Activated CD8-positive, alpha-beta memory T cell treated with anti-CD3 and anti-CD28 coated beads, Interleukin-2, amount 50 U/mL, for 1 hour (primary cell): ENCODE results near the gene CNTNAP2.

Experiments
- DNase-seq: peaks from one replicate; pipeline ENCODE4 v3.0.0-alpha.2; 2020; ENCODE audit errors: extremely low read depth

The CNTNAP2 gene

DNA sequence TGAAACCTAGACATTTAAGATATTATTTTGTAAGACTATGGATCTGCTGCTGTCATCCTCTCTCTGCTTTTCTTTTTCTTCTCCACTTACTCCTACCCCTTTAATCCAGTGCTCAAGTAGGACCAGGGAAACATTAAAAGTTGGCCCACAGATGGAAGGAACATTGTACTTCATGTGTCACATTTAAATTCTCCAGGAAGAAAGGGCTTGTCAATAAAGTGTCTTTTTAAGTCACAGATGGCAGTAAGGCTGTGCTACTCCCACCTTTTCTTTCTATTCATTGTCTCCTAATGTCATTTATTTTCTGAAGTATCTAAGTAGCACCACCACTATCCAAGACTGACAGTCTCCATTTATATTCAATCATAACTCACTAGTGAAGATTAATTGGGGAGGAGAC lies 1736.2 kb downstream of the CNTNAP2 start:
- no peak for DNase-seq

DNA sequence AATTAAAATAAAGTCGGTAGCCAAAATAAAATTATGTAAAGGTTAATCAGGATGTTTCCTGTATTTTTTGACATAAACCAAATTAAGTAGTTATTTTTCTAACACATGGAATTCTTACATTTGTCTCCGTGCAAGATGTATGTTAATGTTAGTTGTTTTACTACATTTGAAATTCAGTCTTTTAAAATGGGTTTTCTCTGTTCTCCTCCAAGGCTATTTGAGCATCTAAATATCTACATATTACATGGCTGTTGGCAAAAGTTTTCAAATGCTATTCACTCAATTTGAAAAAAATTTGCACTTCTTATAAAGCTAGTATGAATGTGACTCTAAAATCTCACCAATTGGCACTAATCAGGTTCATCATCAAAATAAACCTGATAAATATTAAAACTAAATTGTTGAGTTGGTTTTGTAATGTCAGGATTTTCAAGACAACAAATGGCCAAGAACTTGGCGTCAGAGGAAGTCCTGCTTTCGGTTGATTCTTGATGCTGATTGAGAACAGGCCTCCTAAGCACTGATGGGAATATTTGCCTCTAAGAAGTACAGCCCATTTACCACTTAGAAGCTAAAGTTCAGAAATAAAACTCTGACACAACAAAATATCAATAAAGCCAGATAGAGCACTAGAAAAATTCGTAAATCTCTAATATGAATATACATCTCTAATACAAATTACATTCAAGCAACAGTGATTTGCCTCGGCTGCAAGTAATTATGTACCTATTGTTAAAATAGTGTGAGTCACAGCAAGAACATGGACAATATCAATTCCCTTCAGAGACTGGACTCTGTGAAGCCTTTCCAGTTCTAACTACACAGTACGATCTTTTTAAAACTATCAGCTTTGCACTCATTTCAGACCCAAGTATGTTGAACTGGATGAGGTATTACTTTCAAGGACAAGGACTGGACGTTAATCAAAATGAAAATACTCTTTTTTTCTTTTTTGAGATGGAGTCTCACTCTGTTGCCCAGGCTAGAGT lies 1740.8 kb downstream of the CNTNAP2 start:
- no peak for DNase-seq

DNA sequence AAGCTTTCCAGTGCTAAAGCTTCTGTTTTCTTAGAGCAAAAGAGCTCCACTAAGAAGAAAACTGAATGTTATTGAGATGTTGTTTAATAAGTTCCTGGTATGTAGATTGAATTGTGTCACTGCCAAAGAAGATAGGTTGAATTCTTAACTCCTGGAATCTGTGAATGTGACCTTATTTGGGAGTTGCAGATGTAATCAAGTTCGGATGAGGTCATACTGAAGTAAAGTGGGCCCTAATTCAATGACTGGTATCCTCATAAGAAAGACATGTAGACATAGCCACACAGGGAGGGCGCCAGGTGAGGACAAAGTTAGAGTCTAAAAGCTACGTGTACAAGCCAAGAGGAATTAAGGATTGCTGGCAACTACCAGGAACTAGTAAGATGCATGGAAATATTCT lies 1741.8 kb downstream of the CNTNAP2 start:
- no peak for DNase-seq

DNA sequence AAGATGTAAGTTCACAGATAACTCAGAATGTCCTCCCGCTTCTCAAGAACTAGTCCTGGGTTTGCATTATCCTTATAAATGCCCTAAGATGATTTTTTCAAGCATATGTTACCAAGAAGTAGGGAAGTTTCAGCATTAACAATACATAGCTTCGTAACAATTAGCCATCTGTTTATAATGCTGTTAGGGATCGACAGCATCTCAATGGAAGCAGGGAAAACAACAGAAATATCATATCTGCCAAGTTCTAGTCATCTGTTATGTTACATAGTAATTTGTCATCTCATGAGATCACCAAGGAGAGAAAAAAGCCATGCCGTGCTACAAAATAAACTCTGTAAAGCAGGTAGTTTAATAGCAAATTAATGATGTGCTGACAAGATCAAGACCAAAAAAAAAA lies 1742.4 kb downstream of the CNTNAP2 start:
- DNase-seq: no peak

DNA sequence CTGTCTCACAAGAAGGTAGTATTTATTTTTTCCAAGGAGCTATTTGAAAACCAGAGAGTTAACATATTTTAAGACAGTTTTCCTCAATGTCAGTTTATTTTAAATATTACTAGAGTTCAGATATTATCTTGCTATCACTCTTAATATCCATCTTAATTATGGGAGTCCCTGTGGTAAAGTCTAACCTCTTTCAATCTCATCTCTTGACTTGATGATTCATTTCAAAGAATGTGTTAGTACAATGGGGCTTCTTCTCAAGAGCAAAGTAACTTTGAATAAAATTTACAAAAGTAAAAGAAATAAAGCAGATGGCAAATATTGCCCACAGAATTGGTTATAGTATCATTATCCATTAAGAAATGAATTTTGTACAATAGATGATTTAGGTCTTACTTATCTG lies 1742.9 kb downstream of the CNTNAP2 start:
- no peak for DNase-seq

DNA sequence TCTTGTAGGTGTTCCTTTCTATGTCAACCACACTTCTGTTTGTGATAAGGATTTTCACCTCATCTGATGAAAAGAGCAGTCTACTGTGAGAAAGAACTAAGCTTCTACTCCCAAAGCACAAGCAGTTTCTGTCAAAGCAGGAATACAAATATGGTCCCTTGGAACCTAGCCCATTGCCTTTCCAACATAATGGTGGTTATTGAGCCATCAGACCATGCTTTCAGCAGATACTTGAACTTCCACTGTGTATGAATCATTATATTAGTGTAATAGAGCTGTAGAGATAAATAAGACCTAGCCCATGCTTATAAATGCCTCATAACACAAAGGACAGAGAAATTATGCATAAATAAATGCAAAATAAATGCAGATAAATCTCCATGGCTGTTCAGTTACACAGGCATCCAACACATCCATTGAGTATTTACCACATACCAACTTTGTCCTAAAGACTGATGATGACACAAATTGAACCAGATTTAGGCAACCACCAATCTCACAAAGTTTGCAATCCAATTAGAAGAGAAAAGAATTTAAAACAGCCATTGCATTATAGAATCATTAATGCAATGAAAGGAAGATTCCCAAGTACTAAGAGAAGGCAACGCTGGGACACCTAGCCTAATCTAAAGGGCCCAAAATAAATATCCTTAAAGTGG lies 1744.6 kb downstream of the CNTNAP2 start:
- no peak for DNase-seq

DNA sequence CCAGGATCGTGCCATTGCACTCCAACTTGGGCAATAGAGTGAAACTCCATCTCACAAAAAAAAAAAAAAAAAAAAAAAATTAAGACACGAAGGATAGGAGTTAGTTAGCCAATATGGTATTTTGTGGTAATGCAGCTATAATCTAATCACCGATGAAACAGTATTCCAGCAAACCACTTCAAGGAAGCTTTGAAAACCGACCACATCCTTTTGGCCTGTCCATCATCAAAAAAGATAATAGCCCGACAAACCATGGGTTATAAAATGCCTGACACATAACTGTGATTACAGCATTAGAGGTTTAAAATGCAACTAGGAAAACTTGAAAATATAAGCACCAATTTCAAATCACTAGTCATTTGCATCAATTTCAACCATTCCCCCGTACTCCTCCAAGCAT lies 1745.3 kb downstream of the CNTNAP2 start:
- no peak for DNase-seq

DNA sequence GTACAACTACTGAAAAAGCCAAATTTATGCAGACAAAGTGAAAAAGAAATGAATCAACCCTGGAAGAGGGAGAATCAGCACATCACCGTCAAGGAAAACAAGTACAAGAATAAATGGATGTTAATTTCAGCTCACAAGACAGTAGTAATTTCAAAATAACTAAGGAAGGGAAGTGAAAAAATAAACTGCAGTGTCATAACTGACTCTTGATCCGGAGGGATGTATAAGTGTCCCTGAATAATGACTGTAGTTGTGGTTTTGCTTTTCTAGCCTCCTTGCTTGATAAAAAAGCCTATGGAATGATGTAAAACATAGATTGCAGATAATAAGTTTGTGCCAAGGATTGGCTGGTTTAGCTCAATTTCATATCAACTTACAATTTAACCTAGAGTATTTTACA lies 1752.9 kb downstream of the CNTNAP2 start:
- DNase-seq: no peak

DNA sequence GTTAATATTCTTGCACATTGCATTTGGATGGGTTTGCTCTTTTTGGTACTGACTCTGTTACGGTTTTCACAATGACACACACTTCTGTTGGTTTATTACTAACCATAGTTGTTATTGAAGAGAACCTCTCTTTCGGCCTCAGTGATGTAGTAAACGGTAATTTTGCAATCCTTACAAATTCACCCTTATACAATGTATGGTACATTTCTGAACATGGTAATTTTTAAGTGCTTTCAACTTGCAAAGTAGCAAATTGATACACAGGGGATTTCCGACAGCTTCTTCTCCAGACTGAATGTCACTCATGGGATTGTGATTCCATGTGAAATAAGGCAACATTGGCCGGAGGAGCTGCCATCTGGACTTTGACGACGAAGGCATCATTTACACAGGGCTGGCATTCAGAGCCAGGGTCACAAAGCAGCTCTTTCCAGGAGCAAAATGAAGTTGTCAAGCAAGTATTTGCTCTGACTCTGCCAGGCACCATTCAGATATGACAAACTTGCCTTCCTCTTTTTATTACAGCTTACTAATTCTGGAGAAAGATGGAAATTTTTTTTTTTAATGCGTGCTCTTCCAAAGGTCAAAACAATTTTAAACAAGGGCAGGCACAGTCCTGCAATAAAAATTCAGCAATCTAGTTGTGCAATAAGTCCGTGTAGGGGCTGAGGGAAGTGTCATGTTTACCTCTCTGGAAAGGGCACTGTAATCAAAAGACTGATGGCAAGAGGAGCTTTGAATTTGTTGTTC lies 1762.5 kb downstream of the CNTNAP2 start:
- no peak for DNase-seq

DNA sequence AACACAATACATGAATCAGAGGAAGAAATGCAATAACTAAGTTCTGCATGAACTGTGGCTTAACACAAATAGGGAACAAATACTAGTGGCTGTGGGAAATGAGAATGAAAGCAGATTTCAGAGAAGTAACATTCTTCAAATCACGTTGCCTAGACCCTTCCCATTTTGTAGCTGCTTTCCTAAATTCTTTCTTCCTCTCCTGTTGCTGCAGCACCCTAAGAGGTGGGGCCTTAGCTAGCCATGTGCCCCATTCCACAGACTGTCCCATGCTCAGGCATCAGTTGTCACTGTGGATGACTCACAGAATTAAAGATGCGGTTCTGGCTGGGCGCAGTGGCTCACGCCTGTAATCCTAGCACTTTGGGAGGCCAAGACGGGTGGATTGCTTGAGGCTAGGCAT lies 1769.3 kb downstream of the CNTNAP2 start:
- DNase-seq: no peak

DNA sequence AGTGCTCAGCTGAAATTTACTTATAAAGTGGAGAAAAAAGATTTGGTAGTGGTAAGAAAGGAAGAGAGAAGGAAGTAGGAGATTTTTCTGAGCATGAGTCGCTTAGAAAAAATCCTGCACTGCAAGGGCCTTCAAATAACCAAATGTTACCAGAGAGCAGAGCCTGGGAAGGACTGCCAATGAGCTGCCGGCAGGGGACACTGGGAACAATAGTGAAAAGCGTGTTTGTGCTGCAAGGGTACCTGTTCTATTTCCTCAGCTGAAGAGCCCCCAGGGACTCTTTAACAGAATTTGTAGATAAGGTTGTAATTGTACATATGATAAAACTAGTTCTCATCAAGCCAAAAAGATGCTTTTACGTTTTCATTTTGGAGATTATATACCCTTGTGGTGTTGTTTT lies 1777.7 kb downstream of the CNTNAP2 start:
- DNase-seq: no peak

DNA sequence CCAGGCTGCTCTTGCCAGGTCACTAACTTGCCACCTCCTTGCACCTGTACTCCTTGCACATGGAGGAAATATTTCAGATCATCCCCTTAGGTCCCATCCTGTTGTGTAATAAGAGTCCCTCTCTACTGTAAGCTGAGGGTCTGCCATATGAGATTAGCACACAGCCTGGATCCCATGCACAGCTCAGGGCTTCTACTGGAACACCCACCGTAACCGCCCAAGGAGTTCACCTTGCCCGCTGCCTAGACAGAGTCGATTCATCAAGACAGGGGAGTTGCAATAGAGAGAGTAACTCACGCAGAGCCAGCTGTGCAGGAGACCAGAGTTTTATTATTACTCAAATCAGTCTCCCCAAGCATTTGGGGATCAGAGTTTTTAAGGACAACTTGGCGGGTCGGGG lies 1779.5 kb downstream of the CNTNAP2 start:
- DNase-seq: no peak

DNA sequence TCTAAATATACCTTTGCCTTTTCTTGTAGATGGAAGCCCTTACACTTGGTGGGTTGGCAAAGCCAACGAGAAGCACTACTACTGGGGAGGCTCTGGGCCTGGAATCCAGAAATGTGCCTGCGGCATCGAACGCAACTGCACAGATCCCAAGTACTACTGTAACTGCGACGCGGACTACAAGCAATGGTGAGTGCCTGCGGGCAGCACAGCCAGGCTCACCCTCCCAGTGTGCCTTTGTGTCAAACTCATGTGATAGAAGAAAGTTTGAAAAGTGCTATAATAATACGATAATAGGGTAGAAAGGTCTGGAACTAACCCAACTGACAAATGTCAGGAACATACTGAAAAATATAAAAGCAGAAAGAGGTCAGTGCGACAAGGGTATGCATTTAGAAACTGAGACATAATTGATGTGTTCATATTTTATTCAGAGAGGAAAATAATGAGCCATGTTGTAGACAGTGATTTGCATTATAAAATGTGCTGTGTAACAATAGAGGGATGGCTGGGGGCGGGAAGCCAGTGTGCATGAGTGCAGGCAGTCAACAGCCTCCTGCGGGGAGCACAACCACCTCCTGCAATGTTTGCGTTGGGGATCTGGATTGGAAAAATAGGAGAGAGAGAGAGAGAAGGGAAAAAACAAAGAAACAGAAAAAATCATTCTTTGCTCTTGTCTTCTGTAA lies 1787.1 kb downstream of the CNTNAP2 start:
- no peak for DNase-seq

DNA sequence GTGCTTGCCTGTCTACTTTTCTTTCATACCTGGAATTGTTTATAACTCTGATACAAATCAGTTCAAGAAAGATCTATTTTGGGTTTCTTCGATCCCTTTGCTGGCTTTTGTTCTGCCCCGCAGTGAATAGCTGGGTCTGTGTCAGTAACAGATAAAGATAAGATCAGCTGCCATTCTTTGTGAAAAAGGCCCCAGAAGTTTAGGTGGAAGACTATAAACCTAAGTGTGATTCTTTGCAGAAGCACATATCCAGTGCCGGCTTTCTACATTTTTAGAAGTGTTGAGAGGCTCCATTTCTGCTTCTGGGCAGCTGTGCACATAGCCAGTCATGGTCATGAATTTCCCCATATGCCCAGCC lies 1787.6 kb downstream of the CNTNAP2 start:
- no peak for DNase-seq

DNA sequence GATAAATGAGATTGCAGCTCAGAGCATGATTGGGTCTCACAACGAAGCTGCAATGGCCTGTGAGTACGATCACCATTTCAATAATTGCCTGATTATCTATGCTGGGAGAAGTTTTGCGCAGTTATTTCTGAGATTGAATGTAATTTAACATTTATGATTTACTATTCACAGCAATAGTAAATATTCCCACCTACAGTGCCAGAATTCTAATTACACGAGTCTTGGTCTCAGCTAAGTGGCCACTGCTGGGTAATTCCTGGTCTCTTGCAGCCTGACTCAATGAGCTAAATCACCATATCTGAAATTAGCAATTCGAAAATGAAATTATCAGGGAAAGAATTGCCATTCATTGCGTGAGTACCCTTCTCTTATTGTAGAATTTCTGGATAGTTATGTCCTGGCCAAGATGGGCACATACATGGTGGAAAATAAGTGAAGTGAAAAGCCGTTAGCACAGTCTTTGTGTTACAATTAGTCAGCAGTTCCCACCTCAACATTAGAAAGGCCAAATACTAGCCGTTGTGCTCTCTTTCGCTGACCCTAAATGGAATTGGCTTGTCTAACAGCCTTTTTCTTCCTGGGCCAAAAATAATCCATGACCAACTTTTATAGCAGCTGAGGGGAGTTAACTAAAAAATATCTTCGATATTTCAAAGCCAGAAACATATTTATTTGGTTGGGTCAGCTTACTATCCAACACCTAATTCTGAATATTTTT lies 1793.0 kb downstream of the CNTNAP2 start:
- no peak for DNase-seq

DNA sequence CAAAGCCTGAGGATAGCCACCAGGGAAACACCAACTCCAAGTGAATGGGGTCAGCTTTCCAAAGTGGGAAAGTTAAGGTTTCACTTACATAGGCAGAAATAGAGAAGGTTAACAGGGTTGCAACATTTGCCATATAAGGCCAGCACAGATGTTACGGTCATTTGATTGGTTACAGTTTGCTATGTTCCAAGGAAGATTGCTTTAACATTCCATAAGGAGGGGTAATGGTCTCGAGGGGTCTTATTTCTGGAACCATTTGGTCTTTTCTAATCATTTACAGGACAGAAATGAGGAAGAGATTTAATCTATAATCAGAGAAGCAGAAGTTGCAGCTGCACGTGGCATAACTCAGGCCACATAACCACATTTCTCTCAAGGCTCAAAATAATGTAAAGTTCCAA lies 1794.6 kb downstream of the CNTNAP2 start:
- no peak for DNase-seq

DNA sequence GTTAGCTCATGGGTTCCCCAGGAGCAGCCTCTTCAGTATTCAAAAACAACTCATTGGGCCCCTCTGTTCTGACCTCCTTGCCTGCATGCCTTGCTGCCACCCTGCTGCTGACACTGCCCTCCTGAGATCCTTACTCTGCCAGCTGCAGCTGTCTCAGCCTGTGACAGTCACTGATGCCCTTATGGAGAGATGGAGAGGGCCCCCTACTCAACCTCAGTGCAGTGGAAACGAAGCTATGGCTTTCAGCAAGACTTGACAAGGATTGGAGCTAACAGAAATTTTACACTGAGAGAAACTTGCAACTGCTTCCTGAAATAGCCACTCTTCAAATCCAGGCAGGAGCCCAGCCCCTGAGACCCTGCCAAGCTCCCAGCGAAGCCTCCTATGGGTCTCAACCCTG lies 1795.7 kb downstream of the CNTNAP2 start:
- no peak for DNase-seq

DNA sequence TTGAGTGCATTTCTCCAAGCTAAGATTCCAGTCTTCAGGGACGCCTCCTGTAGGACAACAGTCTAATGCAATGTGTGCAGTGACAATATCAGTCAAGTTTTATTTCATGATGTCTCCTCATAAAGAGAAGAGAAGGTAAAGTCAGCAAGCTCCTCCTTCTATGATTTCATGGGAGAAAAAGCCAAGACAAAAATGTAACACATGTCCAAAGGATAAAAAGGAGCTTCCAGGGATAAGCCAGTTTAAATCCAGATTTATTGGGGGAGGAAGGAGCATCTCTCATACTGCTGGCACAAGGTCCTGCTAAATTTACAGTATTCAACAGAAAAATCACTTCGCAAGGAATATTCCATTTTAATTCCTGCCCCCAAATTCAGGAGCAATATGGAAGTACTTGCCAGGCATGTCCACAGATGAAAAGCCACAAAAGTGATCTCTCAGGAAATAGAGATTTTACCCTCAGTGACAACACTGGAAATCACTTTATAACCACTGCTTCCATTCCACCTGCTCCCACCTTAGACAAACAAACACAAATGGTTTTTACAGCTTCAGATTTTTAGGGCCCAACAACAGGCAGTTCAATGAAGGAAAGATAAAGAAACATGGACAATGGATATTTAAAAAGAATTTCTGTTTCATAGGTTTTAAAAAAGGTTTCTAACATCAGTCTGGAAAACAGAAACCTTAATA lies 1796.5 kb downstream of the CNTNAP2 start:
- no peak for DNase-seq

DNA sequence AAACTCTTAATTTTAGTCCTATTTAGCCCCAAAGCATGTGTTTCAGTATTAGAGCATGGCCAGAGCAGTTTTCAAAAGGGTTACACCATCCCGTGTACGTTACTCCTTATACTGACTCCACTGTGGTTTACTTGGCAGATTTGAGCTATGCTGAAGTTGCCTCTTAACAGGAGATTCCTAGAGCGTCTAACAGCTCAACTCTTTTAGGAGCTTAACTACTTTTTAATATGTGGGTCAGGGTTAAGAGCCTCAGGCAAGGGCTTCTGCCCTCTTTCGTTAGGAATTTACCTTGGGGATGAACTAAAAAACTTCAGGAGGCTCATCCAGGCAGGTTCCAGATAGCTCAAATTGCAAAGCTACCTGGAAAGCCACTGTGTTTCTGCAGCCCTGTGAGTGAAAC lies 1799.2 kb downstream of the CNTNAP2 start:
- no peak for DNase-seq

DNA sequence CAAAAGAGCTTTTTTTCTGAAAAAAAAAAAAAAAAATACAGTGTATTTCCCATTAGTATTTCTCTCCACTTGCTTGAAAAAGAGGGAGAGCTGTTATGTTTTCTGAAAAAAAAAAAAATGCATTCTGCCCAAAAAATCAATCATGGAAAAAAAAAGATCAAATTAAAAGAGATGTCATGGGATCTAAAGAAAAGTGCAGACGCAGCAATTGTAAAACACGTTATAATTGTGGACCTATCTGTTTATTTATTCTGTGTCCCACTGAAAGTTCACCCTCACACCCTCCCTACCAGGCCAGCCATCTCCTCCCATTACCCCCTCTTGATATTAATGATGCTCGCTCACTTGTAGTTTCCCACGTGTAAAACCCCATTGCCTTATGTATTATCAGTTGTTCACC lies 1800.0 kb downstream of the CNTNAP2 start:
- no peak for DNase-seq

DNA sequence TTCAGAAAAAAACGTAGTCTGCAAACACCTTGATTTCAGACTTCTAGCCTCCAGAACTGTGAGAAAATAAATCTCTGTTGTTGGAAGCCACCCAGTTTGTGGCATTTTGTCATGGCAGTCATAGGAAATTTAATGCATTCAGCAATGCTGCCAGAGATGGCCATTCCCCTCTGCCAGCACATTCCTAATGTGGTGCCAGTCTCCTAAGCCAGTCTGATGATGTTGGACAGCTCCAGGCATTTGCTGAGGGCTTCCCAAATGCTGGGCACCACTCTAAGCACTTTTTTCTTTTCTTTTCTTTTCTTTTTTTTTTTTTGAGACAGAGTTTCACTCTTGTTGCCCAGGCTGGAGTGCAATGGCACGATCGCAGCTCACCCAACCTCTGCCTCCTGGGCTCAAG lies 1807.2 kb downstream of the CNTNAP2 start:
- DNase-seq: no peak
